AG10803 (cell line): ENCODE results near the gene FTO.
"Not testable (repeated sequence)": the region's sequence is repeated elsewhere in the genome, so short reads cannot be mapped to it uniquely, and the experiment has no call there.

Source experiments
- DNase-seq: peaks from one replicate; pipeline ENCODE4 v3.0.0; 2010; ENCODE audit warnings: low read depth
- H3K4me3 ChIP-seq: 2 replicates; pipeline ENCODE4 v1.5.1; 2011; ENCODE audit warnings: mild to moderate bottlenecking, low read length, control low read depth
- TF ChIP-seq, protein P1 (sequence below): conservative IDR thresholded peaks from 2 replicates; pipeline ENCODE4 v1.5.1; 2011; ENCODE audit warnings: mild to moderate bottlenecking, low read length, control low read depth, inconsistent platforms

The FTO gene

DNA sequence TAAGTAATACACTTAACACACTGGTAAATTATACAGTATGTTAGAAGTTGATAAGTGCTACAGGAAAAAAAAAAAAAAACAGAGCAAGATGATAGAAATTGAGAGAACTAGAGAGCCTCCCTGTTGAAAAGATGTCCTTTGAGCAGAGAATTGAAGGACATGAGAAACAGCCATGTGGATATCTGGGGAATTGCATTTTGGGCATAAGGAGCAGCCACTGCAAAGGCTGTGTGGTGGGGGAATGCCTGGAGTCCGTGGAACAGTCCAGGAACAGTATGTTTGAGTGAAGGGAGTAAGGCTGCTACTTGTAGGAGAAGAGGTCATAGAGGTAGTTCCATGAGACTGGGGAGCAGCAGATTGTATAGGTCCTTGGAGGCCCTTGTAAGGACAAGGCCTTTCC, 178.4 kb downstream of the FTO start:
- DNase-seq = no peak
- TF ChIP-seq, protein P1, sequence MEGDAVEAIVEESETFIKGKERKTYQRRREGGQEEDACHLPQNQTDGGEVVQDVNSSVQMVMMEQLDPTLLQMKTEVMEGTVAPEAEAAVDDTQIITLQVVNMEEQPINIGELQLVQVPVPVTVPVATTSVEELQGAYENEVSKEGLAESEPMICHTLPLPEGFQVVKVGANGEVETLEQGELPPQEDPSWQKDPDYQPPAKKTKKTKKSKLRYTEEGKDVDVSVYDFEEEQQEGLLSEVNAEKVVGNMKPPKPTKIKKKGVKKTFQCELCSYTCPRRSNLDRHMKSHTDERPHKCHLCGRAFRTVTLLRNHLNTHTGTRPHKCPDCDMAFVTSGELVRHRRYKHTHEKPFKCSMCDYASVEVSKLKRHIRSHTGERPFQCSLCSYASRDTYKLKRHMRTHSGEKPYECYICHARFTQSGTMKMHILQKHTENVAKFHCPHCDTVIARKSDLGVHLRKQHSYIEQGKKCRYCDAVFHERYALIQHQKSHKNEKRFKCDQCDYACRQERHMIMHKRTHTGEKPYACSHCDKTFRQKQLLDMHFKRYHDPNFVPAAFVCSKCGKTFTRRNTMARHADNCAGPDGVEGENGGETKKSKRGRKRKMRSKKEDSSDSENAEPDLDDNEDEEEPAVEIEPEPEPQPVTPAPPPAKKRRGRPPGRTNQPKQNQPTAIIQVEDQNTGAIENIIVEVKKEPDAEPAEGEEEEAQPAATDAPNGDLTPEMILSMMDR = 0 out of 2 replicates have a peak, but pooled peaks have one; percentile 16

DNA sequence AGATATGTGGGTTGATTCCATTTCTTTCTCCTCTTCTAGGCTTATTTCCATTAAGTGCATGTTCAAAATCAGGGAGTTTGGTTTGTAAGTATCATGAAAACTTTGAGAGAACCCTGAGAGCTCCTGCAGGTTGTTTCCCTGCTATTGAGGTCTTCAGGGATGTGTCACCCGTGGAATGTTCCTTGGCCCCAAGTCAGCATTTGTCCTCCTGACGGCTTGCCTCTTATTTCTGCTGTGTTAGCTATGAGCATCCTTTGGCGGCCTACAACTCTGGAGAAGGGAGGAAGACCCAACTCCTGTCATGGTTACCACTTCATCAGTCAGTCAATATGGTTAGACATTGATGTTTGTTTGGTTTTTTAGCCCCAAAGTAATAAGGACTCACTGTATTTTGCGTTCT, 180.8 kb downstream of the FTO start:
- H3K4me3 ChIP-seq = no peak overlapping the region
- TF ChIP-seq, protein P1 = no peak
- peak; percentile 27 for DNase-seq

More for the DNA sequence above, 178.4 kb downstream of the FTO start:
- H3K4me3 ChIP-seq = no peak overlapping the region

DNA sequence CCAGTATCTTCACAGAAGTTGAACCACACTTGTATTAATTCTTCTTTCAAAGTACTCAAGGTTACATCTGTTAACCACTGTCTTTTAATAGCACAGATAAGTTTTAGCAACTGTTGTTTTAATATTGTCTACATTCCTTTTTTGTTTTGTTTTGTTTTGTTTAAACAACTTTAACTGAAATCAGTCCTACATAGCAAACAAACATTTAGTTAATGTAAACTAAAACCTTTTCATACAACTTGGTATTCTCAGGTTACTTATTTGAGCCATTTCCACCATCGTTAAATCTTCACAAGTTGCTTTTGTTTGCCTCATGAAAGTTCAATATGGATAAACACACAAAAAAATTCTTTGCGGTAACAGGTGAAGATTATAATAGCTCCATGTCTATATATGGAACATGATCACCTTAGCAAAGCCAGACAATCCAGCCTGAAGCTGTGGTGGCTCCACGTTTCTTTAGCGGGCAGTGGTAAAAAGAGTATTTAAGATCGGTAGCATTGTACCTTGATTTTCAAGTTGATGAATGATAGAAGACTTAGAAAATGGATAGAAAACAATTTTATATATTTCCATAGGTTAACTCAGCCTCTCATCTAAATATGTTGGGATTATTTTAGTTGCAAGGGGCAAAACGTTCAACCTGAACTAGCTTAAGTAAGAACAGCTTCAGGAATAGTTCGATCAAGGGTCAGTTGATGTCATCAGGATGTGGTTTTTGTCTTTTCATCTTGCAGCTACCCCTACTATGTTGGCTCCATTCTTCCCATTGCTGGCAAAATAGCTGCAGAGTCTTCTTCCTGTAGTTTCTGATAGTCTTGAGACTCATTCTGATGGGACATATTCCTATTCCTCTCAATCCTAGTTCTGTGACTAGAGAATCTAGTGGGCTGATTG, 182.8 kb downstream of the FTO start:
- no peak overlapping the region for H3K4me3 ChIP-seq
- DNase-seq = no peak
- TF ChIP-seq, protein P1 = no peak

DNA sequence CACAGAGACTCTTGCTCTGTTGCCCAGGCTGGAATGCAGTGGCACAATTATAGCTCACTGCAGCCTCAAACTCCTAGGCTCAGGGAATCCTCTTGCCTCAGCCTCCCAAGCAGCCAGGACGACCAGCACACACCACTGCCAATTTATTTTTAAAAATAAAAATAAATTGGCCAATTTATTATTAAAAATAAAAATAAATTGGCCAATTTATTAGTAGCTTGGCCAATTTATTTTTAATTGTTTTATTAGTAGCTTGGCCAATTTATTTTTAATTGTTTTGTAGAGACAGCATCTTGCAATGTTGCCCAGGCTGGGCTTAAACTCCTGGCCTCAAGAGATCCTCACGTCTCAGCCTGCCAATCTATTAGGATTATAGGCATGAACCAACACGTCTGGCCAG, 184.3 kb downstream of the FTO start:
- H3K4me3 ChIP-seq = no peak overlapping the region
- TF ChIP-seq, protein P1 = no peak
- DNase-seq = no peak

DNA sequence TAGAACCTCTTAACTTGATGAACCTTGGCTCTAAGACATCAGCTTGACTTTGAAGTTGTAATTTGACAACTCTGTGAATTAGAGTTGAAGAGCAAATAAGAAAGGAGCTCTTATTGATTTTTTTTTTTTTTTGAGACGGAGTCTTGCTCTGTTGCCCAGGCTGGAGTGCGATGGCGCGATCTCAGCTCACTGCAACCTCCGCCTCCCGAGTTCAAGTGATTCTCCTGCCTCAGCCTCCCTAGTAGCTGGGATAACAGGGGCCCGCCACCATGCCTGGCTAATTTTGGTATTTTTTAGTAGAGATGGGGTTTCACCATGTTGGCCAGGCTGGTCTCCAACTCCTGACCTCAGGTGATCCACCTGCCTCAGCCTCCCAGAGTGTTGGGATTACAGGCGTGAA, 186.9 kb downstream of the FTO start:
- not testable (repeated sequence) for H3K4me3 ChIP-seq, DNase-seq

DNA sequence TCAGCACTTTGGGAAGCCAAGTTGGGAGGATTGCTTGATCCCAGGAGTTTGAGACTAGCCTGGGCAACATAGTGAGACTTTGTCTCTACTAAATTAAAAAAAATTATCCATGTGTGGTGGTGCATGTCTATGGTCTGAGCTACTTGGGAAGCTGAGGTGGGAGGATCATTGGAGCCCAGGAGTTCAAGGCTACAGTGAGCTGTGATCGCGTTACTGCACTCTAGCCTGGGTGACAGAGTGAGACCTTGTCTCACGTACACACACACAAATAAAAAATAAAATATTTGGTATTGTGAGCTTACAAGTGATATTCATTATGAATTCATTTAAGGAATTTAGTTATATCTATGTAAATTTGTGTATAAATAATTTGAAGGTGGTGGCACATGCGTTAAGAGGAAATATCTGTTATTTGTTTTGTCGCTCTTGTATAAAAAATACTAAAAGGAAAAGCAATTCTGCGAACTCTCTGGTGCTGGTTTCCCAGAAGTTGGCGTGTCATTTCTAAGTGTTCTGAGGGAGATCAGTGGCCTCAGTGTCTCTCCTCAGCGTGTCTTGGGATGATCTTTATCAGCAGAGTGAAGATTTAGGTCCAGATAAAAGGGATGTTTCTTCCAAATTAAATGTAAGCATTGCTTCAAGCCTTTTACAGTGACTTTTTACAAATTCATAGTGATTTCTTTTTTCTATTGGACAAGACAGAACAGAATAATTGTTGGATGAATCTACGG, 187.6 kb downstream of the FTO start:
- H3K4me3 ChIP-seq = no peak overlapping the region
- DNase-seq = no peak
- TF ChIP-seq, protein P1 = no peak

DNA sequence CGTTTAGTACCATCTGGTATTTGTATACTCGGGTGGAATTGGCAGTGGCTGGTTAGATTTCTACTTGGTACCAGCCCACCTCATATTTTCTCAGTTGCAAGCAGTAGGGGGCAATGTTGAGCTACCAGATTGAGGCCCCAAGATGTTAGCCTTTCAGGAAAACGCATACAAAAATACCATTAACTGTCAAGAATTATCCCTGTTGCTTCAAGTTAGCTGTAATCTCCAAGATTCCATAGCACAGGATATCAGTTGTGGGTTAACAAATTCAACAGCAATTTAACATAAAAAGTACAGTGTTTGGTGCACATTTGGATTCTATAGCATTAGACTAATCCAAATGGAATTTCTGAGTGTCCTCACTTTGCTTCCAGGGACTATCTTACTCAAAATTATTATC, 188.2 kb downstream of the FTO start:
- TF ChIP-seq, protein P1 = peak; percentile 86
- H3K4me3 ChIP-seq = no peak overlapping the region
- peak; percentile 73 for DNase-seq
